Suppressor macrophage treated with lipopolysaccharide for 4 hours (primary cell): ENCODE measurements around the gene CARM1.
A peak's percentile ranks its signal among the peaks of the same experiment; 100 is the strongest.
"Not testable (repeated sequence)": the region's sequence is repeated elsewhere in the genome, so short reads cannot be mapped to it uniquely, and the experiment has no call there.

Experiments used
- DNase-seq: peaks from one replicate; pipeline ENCODE4 v3.0.0-alpha.2; 2020

Gene CARM1

DNA sequence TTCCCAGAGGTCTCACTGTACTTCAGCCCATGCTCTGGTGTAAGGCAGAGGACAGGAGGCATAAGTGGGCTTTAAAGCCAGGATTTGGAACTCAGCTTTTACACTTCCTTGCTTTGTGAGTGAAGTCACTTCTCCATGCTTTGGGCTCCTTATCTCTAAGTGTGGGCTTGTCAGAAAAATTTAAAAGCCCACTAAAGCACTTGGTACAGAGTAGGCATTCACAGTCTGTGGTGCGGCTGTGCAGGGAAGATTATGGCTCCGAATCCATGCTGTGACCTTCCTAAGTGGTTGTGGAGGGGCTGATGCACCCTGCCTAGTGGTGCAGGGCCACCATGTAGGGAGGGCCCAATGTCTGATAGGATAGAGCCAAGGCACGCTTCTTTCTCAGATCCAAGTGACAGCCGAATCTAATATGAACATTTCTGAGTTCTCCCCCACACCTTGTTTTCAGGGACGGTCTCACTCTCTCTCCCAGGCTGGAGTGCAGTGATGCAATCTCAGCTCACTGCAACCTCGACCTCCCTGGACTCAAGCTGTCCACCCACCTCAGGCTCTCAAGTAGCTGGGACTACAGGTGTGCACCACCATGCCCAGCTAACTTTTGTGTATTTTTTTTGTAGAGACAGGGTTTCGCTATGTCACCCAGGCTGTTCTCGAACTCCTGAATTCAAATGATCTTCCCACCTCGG, 64.2 kb downstream of the CARM1 start:
- DNase-seq: no peak

DNA sequence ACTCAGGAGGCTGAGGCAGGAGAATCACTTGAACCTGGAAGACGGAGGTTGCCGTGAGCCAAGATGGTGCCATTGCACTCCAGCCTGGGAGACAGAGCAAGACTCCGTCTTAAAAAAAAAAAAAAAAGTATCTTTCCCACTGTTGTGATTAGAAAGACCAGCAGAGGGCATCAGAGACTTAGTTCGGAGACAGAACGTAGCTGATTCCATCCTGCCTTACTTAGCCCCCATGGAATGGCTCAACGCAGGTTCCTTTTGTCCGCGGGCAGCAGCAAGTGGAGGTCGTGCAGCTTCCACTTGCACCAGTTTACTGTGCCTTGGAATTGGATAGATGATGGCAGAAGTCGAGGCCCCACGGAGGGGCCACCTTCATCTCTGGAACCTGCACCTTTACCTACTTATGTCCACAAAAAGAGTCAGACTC, 65.3 kb downstream of the CARM1 start:
- peak; percentile 81 for DNase-seq

DNA sequence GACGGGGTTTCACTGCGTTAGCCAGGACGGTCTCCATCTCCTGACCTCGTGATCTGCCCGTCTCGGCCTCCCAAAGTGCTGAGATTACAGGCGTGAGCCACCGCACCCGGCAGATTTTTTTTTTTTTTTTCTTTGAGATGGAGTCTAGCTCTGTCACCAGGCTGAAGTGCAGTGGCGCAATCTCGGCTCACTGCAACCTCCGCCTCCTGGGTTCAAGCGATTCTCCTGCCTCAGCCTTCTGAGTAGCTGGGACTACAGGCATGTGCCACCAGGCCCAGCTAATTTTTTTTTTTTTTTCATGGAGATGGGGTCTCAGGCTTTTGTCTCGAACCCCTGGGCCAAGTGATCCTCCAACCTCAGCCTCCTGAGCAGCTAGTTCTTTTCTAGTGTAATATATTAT, 70.3 kb downstream of the CARM1 start:
- DNase-seq: not testable (repeated sequence)

DNA sequence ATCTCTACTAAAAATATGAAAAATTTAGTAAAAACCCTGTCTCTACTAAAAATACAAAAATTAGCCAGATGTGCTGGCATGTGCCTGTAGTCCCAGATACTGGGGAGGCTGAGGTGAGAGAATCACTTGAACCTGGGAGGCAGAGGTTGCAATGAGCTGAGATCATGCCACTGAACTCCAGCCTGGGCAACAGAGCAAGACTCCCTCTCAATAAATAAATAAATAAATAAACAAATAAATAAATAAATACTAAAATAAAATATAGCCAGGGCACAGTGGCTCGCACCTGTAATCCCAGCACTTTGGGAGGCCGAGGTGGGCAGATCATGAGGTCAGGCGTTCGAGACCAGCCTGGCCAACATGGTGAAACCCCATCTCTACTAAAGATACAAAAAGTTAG, 72.1 kb downstream of the CARM1 start:
- not testable (repeated sequence) for DNase-seq

DNA sequence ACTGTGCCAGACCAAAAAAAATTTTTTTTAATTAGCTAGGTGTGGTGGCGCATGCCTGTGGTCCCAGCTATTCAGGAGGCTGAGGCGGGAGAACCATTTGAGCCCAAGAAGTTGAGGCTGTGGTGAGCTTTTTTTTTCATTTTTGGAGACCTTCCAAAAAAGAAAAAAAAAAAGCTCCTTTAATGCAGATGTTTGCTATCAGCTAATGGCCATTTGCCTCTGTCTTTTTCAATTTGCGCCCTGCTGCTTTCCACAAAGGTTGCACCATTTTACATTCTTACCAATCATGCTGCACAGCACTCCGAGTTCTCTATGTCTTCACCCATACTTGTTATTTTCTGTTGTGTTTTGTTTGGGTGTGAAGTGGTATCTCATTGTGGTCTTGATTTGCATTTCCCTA, 73.9 kb downstream of the CARM1 start:
- DNase-seq: no peak

DNA sequence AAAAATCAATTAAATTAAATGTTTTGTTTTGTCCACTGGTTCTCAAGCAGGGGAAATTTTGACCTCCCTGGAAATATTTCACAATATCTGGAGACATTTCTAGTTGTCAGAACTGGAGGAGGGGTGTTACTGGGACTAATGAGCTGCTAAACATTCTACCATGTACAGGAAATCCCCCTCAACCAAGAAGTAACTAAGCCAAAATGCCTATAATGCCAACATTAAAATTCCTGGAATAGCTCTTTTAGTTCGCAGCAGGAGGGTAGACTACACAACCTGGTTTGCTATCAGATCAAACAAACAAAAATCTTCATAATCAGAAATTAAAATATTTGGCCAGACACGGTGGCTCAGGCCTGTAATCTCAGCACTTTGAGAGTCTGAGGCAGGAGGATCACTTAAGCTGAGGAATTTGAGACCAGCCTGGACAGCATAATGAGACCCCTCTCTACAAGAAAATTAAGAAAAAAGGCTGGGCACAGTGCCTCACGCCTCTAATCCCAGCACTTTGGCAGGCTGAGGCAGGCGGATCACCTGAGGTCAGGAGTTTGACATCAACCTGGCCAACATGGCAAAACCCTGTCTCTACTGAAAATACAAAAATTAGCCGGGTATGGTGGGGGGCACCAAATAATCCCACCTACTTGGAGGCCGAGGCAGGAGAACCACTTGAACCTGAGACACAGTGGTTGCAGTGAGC, 75.8 kb downstream of the CARM1 start:
- no peak for DNase-seq

DNA sequence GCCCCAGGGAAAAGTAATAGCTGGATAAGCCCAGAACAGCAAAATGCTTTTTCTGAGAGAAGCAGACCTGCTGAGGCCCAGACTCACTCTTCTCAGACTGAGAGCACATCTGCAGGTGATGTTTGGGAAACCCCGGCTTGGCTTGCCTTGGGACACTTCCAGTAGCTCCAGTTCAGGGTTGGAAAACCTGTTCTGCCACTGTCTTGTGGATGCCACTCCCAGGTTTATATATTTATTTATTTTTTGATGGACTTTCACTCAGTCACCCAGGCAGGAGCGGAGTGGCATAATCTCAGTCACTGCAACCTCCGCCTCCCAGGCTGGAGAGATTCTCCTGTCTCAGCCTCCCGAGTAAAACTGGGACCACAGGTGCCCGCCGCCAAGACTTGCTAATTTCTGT, 81.5 kb downstream of the CARM1 start:
- DNase-seq: no peak

DNA sequence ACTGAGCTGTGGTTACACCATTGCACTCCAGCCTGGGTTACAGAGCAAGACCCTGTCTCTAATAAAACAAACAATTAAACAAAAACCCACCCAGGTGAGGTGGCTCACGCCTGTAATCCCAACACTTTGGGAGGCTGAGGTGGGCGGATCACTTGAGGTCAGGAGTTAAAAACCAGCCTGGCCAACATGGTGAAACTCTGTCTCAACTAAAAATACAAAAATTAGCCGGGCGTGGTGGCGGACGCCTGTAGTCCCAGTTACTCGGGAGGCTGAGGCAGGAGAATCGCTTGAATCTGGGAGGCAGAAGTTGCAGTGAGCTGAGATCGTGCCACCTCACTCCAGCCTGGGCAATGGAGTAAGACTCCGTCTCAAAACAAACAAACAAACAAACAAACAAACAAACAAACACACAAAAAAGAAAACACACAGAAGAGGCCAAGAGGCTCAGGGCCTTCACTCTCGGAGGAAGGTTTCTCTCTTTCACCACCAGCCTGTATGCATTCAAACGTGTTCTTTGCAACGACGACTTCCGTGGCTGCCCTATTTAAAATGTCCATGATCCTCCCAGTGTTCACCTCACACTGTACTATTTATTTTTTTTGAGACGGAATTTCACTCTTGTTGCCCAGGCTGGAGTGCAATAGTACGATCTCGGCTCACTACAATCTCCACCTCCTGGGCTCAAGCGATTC, 88.1 kb downstream of the CARM1 start:
- not testable (repeated sequence) for DNase-seq

DNA sequence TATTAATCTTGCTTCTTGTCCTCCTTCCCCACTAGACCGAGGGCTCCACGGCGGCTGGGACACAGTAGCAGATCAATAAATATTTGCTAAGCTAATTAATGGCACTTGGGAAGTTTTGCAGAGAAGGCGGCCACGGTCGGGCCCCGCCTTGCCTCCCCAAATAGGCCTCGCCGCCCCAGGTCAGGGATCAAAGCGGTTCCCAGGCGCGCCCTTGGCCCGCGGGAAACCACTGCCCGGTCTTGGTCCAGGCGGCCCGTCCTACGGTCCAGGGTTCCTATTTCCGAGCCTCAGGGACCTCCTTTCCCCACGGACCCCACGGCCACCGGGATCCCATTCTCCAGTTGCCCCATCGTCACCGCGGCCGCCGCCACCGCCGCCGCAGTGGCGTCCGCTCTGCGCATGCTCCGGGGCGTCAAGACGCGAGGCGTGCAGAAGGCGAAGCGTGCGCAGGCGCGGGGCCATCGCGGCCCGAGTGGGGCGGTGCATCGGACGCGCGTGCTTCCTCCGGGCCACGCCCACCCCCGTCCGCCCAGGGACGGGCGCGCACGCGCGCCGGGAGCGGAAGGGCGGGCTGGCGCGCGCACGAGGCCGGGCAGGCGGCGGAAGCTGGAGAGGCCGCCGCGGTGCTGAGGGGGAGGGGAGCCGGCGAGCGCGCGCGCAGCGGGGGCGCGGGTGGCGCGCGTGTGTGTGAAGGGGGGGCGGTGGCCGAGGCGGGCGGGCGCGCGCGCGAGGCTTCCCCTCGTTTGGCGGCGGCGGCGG, 89.1 kb downstream of the CARM1 start, which contains the start of gene SMARCA4:
SMARCA4 (plus strand) TSS at position 717 of the 759 bp plus-strand sequence. CDS start 23,122 bp downstream, outside the sequence.
- peak; percentile 100 for DNase-seq

DNA sequence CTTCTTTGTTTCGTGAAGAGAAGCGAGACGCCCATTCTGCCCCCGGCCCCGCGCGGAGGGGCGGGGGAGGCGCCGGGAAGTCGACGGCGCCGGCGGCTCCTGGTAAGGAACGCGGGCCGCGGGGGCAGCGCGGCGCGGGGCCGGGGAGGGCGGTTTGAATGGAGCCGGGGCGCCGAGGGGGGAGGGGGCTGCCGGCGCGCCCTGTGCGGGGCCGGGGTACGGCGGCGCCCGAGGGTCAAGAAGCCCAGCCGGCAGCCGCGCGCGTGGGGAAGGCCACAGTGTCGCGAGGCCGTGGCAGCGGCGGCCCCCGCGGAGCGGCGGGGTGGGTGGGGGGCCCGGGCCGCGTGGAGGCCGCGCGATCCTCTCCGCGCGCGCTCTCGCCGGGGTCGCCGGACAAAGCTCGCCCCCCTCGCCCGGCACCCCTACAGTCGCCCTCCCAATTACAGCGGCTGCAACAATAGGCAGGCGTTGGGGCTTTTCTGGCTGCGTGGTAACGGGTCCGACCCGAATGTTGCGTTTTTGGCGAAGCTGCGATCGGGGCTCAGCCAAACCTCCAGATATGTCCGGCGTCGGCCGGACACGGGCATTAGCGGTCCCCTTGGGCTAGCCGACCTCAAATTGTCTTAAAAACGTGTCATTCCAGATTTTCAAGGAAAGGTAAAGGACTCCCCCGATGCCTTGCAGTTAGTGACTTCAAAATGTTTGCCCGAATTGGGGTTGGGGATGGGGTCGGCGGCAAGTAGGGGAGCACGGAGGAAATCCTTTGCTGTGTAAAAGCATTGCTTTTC, 89.9 kb downstream of the CARM1 start:
- peak; percentile 17 for DNase-seq

DNA sequence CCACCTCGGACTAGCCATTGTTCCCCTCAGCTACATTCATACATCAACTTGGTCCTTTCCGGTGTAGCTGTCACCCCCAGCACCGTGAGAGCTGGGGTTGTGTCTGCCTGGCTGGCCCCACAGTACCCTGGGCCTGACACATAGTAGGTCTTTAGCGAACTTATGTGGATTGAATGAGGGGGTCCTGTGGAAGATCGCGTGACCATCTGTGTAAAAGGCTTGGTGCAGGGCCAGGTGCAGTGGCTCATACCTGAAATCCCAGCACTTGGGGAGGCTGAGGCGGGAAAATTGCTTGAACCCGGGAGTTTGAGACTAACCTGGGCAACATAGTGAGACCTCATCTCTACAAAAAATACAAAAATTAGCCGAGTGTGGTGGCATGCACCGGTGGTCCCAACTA, 91.5 kb downstream of the CARM1 start:
- no peak for DNase-seq

DNA sequence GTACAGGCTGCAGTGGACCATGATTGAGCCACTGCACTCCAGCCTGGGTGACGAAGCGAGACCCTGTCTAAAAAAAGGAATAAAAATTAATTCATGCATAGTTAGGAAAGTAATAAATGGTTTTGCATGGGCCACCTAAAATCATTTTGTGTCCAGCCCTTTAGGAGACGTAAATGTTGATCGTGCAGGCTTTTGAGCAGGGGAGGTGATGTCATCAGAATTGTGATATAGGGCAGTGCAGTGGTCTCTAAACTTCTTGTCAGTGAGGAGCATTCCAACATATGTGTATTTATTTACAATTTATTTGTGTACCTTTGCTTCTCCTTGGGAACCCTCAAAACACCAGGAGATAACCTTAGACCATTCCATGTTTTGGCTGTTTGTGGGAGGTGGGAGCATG, 92.5 kb downstream of the CARM1 start:
- DNase-seq: no peak

DNA sequence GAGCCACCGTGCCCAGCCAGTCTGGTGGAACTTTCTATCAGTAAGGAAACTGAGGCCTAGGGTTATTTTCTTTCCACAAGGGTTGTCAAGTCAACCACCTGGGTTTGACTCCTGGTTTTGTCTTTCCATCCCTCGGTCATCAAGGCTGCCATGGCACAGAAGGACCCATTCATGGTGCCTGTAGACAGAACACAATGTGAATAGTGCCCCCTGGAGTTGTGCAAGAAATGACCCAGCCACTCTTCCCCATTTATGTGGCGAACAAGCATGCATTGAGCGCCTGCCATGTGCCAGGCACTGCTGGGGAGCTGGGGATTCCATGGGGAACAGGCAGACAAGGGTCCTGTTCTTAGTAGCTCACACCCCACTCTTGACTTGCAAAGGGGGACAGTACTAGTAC, 93.5 kb downstream of the CARM1 start:
- DNase-seq: no peak

DNA sequence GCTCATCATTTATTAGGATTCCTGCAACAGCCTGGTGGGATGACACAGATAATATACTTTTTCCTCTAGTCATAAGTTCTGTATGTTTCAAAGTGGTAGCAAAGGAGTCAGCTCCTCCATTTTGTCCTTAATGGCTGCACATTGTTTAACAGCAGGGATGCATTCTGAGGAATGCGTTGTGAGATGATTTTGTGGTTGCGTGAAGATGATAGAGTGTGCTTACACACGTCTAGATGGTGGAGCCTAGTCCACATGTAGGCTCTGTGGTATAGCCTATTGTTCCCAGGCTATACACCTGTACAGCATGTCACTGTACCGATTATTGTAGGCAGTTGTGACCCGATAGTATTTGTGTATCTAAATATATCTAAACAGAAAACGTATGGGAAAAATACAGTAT, 94.0 kb downstream of the CARM1 start:
- no peak for DNase-seq

DNA sequence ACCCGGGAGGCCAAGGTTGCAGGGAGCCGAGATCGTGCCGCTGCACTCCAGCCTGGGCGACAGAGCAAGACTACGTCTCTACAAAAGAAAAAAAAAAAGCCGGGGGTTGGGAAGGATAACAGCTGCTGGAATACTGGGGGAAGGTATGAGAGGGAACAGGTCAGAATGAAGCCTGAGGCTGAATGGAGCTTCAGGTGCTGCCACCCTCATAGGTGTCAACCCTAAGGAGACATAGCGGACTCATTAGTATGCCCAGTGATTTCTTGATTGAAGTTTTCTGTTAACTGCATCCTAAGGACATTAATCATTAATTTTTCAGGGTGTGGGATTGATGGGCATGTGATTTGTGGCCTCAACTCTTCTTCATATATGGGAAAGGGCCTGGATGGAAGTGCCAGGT, 95.5 kb downstream of the CARM1 start:
- DNase-seq: no peak

DNA sequence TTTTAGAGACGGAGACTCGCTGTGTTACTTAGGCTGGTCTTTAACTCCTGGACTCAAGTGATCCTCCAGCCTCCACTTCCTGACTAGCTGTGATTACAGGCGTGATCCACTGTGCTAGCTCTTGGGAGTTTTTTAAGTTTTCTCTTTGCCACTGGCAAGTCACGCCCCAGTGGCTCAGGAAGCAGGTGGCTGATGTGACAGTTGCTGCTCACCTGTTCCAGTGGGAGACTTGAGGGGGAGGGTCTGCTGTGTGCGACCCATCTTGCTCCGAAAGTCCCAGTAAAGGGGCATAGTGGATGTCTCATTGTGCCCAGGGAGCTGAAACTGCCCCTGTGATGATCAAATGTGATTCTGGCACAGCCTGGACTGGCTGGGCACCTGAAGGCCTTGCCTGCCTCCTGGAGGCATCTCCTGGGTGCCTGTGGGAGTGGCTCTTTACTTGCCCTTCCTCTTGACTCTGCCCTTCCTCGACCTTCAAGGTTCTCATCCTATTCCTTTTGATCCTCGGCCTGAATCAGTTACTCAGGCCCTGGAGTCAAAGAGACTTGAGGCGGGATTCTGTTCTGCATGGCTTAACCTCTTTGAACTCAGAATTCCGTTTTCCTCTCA, 97.3 kb downstream of the CARM1 start:
- DNase-seq: no peak

DNA sequence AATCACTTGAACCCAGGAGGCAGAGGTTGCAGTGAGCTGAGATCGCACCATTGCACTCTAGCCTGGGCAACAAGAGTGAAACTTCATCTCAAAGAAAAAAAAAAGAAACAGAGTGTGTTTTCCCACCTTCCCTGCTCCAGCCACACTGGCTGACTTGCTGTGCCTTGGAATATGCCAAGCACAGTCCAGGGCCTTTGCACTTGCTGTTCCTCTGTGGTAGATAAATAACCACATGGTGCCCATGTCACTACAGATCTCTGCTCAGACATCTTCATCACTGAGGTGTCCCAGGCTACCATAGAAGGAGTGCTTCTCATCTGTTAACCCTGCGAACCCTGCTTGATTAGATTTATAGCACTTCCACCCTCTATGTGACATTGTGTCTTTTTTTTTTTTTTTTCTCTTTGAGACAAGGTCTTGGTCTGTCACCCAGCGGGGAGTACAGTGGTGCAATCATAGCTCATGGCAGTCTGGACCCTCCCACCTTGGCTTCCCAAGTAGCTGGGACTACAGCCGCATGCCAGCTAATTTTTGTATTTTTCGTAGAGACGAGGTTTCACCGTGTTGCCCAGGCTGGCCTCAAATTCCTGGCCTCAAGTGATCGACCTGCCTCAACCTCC, 99.9 kb downstream of the CARM1 start:
- no peak for DNase-seq
